Limb (tissue), 2 donors: Measurements from ENCODE around the gene FECH.
"Not testable (repeated sequence)": the region's sequence is repeated elsewhere in the genome, so short reads cannot be mapped to it uniquely, and the experiment has no call there.

ENCODE experiments used
- DNase-seq, 2 donors: peaks; one replicate each; pipeline ENCODE4 v3.0.0-alpha.2; 2016; ENCODE audit errors: extremely low spot score in 2 of 2

The FECH gene

GRCh38 chr18:57586251-57587049 lies at the start of gene FECH:
FECH (minus strand) TSS chr18:57586702; CDS start chr18:57586620, 82 bp downstream.
- peak; percentile 77 to 84 for DNase-seq

GRCh38 chr18:57635003-57635822 lies 48.7 kb upstream of the FECH start:
- peak in 1 of 2 donors; percentile 54 for DNase-seq

- no peak for DNase-seq
These were observed 45.2 kb upstream of the FECH start for GRCh38 chr18:57631697-57632096.

- DNase-seq: no peak
These were observed 44.5 kb upstream of the FECH start for GRCh38 chr18:57630754-57631595.

GRCh38 chr18:57630002-57630753 lies 43.7 kb upstream of the FECH start:
- peak; percentile 95 to 97 for DNase-seq

- DNase-seq: no peak
These were observed 42.9 kb upstream of the FECH start for GRCh38 chr18:57629422-57629821.

GRCh38 chr18:57627488-57627887 lies 41.0 kb upstream of the FECH start:
- DNase-seq: no peak

GRCh38 chr18:57624988-57625387 lies 38.5 kb upstream of the FECH start:
- DNase-seq: no peak

GRCh38 chr18:57621246-57621604 lies 34.7 kb upstream of the FECH start:
- DNase-seq: no peak

GRCh38 chr18:57619876-57620275 lies 33.4 kb upstream of the FECH start:
- DNase-seq: no peak

GRCh38 chr18:57618910-57619309 lies 32.4 kb upstream of the FECH start:
- no peak for DNase-seq

- DNase-seq: no peak
These were observed 17.4 kb upstream of the FECH start for GRCh38 chr18:57603871-57604270.

- no peak for DNase-seq
These were observed 8.8 kb upstream of the FECH start for GRCh38 chr18:57595347-57595746.

- DNase-seq: not testable (repeated sequence)
These were observed 6.2 kb upstream of the FECH start for GRCh38 chr18:57592716-57593115.

- no peak for DNase-seq
These were observed 2.7 kb upstream of the FECH start for GRCh38 chr18:57589161-57589560.

- no peak for DNase-seq
These were observed 678 bp upstream of the FECH start for GRCh38 chr18:57587098-57587661.

GRCh38 chr18:57585855-57586250 lies 649 bp downstream of the FECH start:
- DNase-seq: peak in 1 of 2 donors; percentile 41

- no peak for DNase-seq
These were observed 1.1 kb downstream of the FECH start for GRCh38 chr18:57585421-57585820.

GRCh38 chr18:57584444-57584843 lies 2.1 kb downstream of the FECH start:
- no peak for DNase-seq

GRCh38 chr18:57583297-57583835 lies 3.1 kb downstream of the FECH start:
- no peak for DNase-seq
